ENCODE data around the gene GREB1.

- TF ChIP-seq CTCF (IDR thresholded peaks at IDR 0.05 in 2 of 3, conservative IDR thresholded peaks at IDR 0.05 in 1 of 3; ENCODE audit: borderline replicate concordance in 1 of 3, insufficient read depth in 1 of 3, low read depth in 2 of 3, low read length in 2 of 3) (no peak), MAX (IDR thresholded peaks at IDR 0.05) (no peak)
Observed at GRCh38 chr2:11578986-11579774, 45.3 kb downstream of the GREB1 start.
